Gastrocnemius medialis (tissue), 4 donors: ENCODE data around the gene LDAH. TPM values are rescaled to one million over a fixed set of nuclear protein-coding genes. Genes with fewer than 3 reads are reported as not detected.

Experiments used
- ATAC-seq, 2 donors: fragments of 150-250 bp; one replicate each; pipeline ENCODE4 v1.9.1; 2016
- DNase-seq, 2 donors: peaks; one replicate each; pipeline ENCODE4 v3.0.0-alpha.2; 2019
- H3K27ac ChIP-seq, 4 donors: fragments of 200-600 bp; sonication (generic); 1 replicate in 1 of 4; 2 replicates in 3 of 4; pipeline ENCODE4 v1.5.1; 2016 to 2018; ENCODE audit warnings: mild to moderate bottlenecking in 2 of 4, moderate library complexity in 1 of 4
- H3K27me3 ChIP-seq, 3 donors: fragments of 200-600 bp; sonication (generic) in 2 of 3; 1 replicate in 1 of 3; 2 replicates in 2 of 3; pipeline versions ENCODE4 v1.5.1 to v1.6.0; 2016 to 2019; ENCODE audit warnings: mild to moderate bottlenecking in 1 of 3, moderate library complexity in 1 of 3
- H3K36me3 ChIP-seq, 2 donors: fragments of 200-600 bp; sonication (generic) in 1 of 2; one replicate each; pipeline ENCODE4 v1.5.1; 2017 to 2018
- H3K4me1 ChIP-seq, 2 donors: fragments of 200-600 bp; sonication (generic) in 1 of 2; one replicate each; pipeline ENCODE4 v1.5.1; 2016 to 2017; ENCODE audit warnings: mild to moderate bottlenecking in 2 of 2
- H3K4me3 ChIP-seq, 4 donors: fragments of 200-600 bp; sonication (generic) in 3 of 4; 1 replicate in 1 of 4; 2 replicates in 3 of 4; pipeline ENCODE4 v1.5.1; 2016 to 2019; ENCODE audit warnings: mild to moderate bottlenecking in 2 of 4
- H3K9me3 ChIP-seq, 3 donors: fragments of 200-600 bp; sonication (generic) in 2 of 3; 1 replicate in 1 of 3; 2 replicates in 2 of 3; pipeline ENCODE4 v1.5.1; 2016 to 2019
- POLR2A ChIP-seq, 2 donors: fragments of 450-650 bp; IDR thresholded peaks; one replicate each; pipeline ENCODE4 v1.6.1; 2017; ENCODE audit warnings: antibody characterized with exemption in 2 of 2, mild to moderate bottlenecking in 2 of 2, moderate library complexity in 2 of 2
- in situ Hi-C, 4 donors: fragments of 200-750 bp; cut with MboI; loops; one replicate each; pipeline versions ENCODE4 v1.15.0 to v1.8.0; 2017; ENCODE audit warnings: low sequenced_read_pairs in 4 of 4
- intact Hi-C: fragments of 100-400 bp; cut with DNase I; formaldehyde crosslinking; loops from one replicate; pipeline ENCODE4 v1.15.1; 2023; ENCODE audit warnings: low total_unique reads
- total RNA-seq, 4 donors: library from RNA; depleted of rRNA; stranded (reverse); fragments of >200 nt; gene quantifications; one replicate each; pipeline versions ENCODE4 v1.1.0 to v1.2.3, GENCODE V29; 2016
- TF ChIP-seq, protein P1 (sequence below), 5 experiments: fragments of 450-650 bp in 3 of 5; fragments of 200-600 bp in 2 of 5; sonication (generic) in 2 of 5; IDR thresholded peaks in 4 of 5; conservative IDR thresholded peaks in 1 of 5; 1 replicate in 4 of 5; 2 replicates in 1 of 5; pipeline ENCODE4 v1.5.1; 2016 to 2019; ENCODE audit warnings: antibody characterized with exemption in 5 of 5, mild to moderate bottlenecking in 3 of 5, moderate library complexity in 3 of 5

Gene LDAH
- total RNA-seq, 4 donors from 2014 or later = 0.97 to 2.2 (median 1.4) TPM

DNA sequence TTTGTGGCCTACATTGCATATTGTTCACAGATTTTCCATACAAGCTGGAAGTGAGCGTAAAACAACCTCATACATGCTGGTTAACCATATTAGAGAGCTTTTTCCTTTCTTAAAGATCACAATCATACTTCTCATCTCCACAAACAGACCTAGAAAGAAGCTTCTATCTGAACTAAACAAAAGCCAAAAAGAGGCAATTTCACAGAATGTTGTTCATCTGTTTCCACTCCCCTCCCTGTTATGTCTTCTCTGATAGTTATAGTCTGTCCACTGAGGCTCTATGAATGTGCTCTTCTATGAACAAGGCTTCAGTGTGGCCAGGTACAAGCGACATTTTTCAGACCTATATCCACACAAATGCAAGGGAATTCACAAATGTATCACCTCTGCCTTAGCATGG lies 63.4 kb downstream of the LDAH start:
- H3K36me3 ChIP-seq = no peaks in the 10 kb centered on the region
- H3K9me3 ChIP-seq = no peaks in the 10 kb centered on the region
- TF ChIP-seq POLR2A (IDR thresholded peaks at IDR 0.05) = no peak
- TF ChIP-seq, protein P1, sequence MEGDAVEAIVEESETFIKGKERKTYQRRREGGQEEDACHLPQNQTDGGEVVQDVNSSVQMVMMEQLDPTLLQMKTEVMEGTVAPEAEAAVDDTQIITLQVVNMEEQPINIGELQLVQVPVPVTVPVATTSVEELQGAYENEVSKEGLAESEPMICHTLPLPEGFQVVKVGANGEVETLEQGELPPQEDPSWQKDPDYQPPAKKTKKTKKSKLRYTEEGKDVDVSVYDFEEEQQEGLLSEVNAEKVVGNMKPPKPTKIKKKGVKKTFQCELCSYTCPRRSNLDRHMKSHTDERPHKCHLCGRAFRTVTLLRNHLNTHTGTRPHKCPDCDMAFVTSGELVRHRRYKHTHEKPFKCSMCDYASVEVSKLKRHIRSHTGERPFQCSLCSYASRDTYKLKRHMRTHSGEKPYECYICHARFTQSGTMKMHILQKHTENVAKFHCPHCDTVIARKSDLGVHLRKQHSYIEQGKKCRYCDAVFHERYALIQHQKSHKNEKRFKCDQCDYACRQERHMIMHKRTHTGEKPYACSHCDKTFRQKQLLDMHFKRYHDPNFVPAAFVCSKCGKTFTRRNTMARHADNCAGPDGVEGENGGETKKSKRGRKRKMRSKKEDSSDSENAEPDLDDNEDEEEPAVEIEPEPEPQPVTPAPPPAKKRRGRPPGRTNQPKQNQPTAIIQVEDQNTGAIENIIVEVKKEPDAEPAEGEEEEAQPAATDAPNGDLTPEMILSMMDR (IDR thresholded peaks at IDR 0.05 in 4 of 5, conservative IDR thresholded peaks at IDR 0.05 in 1 of 5) = no peak
- in situ Hi-C loops (no loop called here), intact Hi-C loops (no loop called here)
- H3K27ac ChIP-seq = no peak overlapping the region
- H3K4me1 ChIP-seq = no peaks in the 10 kb centered on the region
- DNase-seq (no peak), ATAC-seq (no peak)
- no peaks in the 10 kb centered on the region for H3K27me3 ChIP-seq
- H3K4me3 ChIP-seq = no peak overlapping the region

DNA sequence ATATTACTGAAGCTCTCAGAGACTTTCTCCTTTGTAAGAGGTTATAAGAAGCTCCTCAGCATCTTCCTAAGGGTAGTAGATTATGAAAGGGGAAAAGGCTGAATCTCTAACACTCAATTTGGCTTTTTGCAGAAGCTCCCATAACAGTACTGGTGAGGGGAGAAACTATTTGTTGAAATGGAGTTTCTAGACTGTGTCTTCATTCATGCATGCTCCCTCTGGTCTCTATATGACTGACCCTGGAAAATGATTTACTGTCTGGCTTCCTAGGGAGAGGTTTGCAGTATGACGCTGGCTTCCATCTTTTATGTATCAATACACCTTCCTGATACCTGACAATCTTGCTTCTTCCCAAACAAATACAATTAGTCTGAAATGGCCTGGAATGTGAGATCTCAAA lies 63.9 kb downstream of the LDAH start:
- TF ChIP-seq POLR2A (IDR thresholded peaks at IDR 0.05) = no peak
- TF ChIP-seq, protein P1 (IDR thresholded peaks at IDR 0.05 in 4 of 5, conservative IDR thresholded peaks at IDR 0.05 in 1 of 5) = no peak
- no peak overlapping the region for H3K4me3 ChIP-seq

DNA sequence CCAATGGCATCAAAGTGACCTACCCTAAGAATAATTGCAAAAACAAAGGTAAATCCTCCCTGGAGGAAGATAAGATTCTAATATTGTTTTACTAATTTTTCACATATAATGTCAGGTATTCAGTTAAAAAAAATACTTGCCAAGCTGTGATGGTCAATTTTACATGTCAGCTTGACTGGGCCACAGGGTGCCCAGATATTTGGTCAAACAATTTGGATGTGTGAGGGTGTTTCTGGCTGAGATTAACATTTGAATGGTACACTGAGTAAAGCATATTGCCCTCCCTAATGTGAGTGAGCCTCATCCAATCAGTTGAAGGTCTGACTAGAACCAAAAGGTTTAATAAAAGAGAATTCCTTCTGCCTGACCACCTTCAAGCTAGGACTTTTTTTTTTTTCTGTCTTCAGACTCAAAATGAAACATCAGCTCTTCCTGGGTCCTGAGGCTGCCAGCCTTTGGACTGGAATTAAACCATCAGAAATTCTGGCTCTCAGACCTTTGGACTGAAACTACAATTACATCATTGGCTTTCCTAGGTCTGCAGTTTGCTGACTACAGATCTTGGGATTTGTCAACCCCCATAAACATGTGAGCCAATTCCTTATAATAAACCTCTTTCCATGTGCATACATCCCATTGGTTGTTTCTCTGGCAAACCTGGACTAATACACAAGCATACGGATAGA lies 65.4 kb downstream of the LDAH start:
- DNase-seq = no peak
- no peak overlapping the region for H3K27ac ChIP-seq
- no peaks in the 10 kb centered on the region for H3K9me3 ChIP-seq
- H3K4me1 ChIP-seq = no peaks in the 10 kb centered on the region
- no peak for TF ChIP-seq POLR2A (IDR thresholded peaks at IDR 0.05)
- TF ChIP-seq, protein P1 (IDR thresholded peaks at IDR 0.05 in 4 of 5, conservative IDR thresholded peaks at IDR 0.05 in 1 of 5) = no peak
- intact Hi-C loops (no loop called here), in situ Hi-C loops (no loop called here)
- no peaks in the 10 kb centered on the region for H3K36me3 ChIP-seq
- H3K4me3 ChIP-seq = no peak overlapping the region
- no peak for ATAC-seq
- H3K27me3 ChIP-seq = no peaks in the 10 kb centered on the region

More for the DNA sequence above, 63.9 kb downstream of the LDAH start:
- intact Hi-C loops = no loop called here
- Histone ChIP-seq H3K4me1 (no peaks in the 10 kb centered on the region), H3K9me3 (no peaks in the 10 kb centered on the region), H3K27me3 (no peaks in the 10 kb centered on the region), H3K27ac (no peak overlapping the region), H3K36me3 (no peaks in the 10 kb centered on the region)
- DNase-seq (no peak), ATAC-seq (no peak)
- in situ Hi-C loops = no loop called here

DNA sequence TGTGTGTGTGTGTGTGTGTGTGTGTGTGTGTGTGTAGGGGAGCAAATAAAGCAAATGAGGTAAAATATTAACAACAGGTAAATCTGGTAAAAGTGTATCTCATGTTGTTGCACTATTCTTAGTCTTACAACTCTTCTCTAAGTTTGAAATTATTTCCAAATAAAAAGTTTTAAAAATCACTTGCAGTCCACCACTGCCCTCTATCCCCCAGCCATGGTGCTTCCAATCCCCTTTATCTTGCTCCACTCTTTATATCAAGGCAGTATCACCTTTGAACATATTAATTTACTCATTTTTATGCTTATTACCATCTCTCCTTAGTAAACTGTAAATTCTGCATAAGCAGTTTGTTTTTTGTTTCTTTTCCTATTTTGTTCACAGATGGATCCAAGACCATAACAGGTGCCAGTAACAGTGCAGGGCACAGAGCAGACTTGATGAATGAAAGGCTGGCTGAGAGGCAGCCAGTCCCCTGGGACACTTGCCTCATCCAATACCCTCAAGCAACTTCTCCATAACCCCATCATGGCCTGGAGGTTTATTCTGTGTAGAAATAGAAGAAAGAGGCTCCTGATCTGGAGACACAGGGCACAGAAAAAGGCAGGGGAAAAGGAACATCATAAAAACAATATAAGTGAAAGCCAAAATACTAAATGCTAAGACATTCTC lies 67.6 kb downstream of the LDAH start:
- DNase-seq = no peak
- Histone ChIP-seq H3K27ac (no peak overlapping the region), H3K9me3 (no peaks in the 10 kb centered on the region), H3K27me3 (no peaks in the 10 kb centered on the region), H3K4me1 (no peaks in the 10 kb centered on the region), H3K4me3 (no peak overlapping the region), H3K36me3 (no peaks in the 10 kb centered on the region)
- ATAC-seq = no peak
- intact Hi-C loops (no loop called here), in situ Hi-C loops (no loop called here)
- TF ChIP-seq, protein P1 (IDR thresholded peaks at IDR 0.05 in 4 of 5, conservative IDR thresholded peaks at IDR 0.05 in 1 of 5) = no peak
- TF ChIP-seq POLR2A (IDR thresholded peaks at IDR 0.05) = no peak
